Stimulated activated CD8-positive, alpha-beta memory T cell treated with anti-CD3 and anti-CD28 coated beads, Interleukin-7, amount 100 ng/mL, for 48 hours (primary cell): ENCODE results near the gene SLC12A3.
A peak's percentile ranks its signal among the peaks of the same experiment; 100 is the strongest.
"Not testable (repeated sequence)": the region's sequence is repeated elsewhere in the genome, so short reads cannot be mapped to it uniquely, and the experiment has no call there.

Source experiments
- DNase-seq, 2 donors: peaks; one replicate each; pipeline ENCODE4 v3.0.0-alpha.2; 2020; ENCODE audit warnings: low read depth in 1 of 2; ENCODE audit errors: extremely low read depth in 1 of 2

SLC12A3 gene

GRCh38 chr16:56915336-56916119 lies 50.5 kb downstream of the SLC12A3 start:
- DNase-seq: no peak

GRCh38 chr16:56916571-56917403 lies 51.8 kb downstream of the SLC12A3 start:
- no peak for DNase-seq

- DNase-seq: no peak
These were observed 53.5 kb downstream of the SLC12A3 start for GRCh38 chr16:56918467-56919012.

GRCh38 chr16:56919099-56919800 lies 54.2 kb downstream of the SLC12A3 start:
- DNase-seq: no peak

GRCh38 chr16:56921571-56921970 lies 56.6 kb downstream of the SLC12A3 start:
- DNase-seq: no peak

- DNase-seq: no peak
These were observed 58.6 kb downstream of the SLC12A3 start for GRCh38 chr16:56923481-56924091.

GRCh38 chr16:56927471-56927870 lies 62.5 kb downstream of the SLC12A3 start:
- DNase-seq: no peak

GRCh38 chr16:56929639-56930038 lies 64.6 kb downstream of the SLC12A3 start:
- no peak for DNase-seq

- no peak for DNase-seq
These were observed 65.7 kb downstream of the SLC12A3 start for GRCh38 chr16:56930486-56931270.

- DNase-seq: no peak
These were observed 66.4 kb downstream of the SLC12A3 start for GRCh38 chr16:56931271-56931891.

- peak; percentile 98 for DNase-seq
These were observed 67.1 kb downstream of the SLC12A3 start, which contains the start of gene HERPUD1 for GRCh38 chr16:56931892-56932720. HERPUD1 (plus strand) TSS chr16:56932142; CDS start chr16:56932245, 103 bp downstream.

GRCh38 chr16:56932721-56933619 lies 68.0 kb downstream of the SLC12A3 start:
- no peak for DNase-seq

- no peak for DNase-seq
These were observed 69.0 kb downstream of the SLC12A3 start for GRCh38 chr16:56933828-56934598.

- DNase-seq: not testable (repeated sequence)
These were observed 69.7 kb downstream of the SLC12A3 start for GRCh38 chr16:56934599-56935145.

- no peak for DNase-seq
These were observed 70.2 kb downstream of the SLC12A3 start for GRCh38 chr16:56935201-56935600.

- no peak for DNase-seq
These were observed 71.5 kb downstream of the SLC12A3 start for GRCh38 chr16:56936491-56936890.
